ENCODE results near the gene BCOR. TPM values are rescaled to one million over a fixed set of nuclear protein-coding genes. Genes with fewer than 3 reads are reported as not detected.
A peak's percentile ranks its signal among the peaks of the same experiment; 100 is the strongest.

The BCOR gene
- total RNA-seq, 1 donor from 2014 or later, result 24.3 TPM

- no peak overlapping the region for H3K4me3 ChIP-seq (ENCODE audit: low read depth, low read length)
- TF ChIP-seq CTCF (conservative IDR thresholded peaks at IDR 0.05; ENCODE audit: low read depth, low read length), result no peak
- DNase-seq (ENCODE audit: low read depth), result no peak
Measured at GRCh38 chrX:40116925-40117324, 19.2 kb upstream of the BCOR start.

- DNase-seq (ENCODE audit: low read depth), result no peak
- no peak for TF ChIP-seq CTCF (conservative IDR thresholded peaks at IDR 0.05; ENCODE audit: low read depth, low read length)
- no peak overlapping the region for H3K4me3 ChIP-seq (ENCODE audit: low read depth, low read length)
Measured at GRCh38 chrX:40112996-40113395, 15.2 kb upstream of the BCOR start.

- DNase-seq (ENCODE audit: low read depth), result no peak
- TF ChIP-seq CTCF (conservative IDR thresholded peaks at IDR 0.05; ENCODE audit: low read depth, low read length), result no peak
- no peak overlapping the region for H3K4me3 ChIP-seq (ENCODE audit: low read depth, low read length)
Measured at GRCh38 chrX:40111868-40112267, 14.1 kb upstream of the BCOR start.

- TF ChIP-seq CTCF (conservative IDR thresholded peaks at IDR 0.05; ENCODE audit: low read depth, low read length), result no peak
- peak overlapping the region; percentile 56 for H3K4me3 ChIP-seq (ENCODE audit: low read depth, low read length)
- no peak for DNase-seq (ENCODE audit: low read depth)
Measured at GRCh38 chrX:40109288-40110008, 11.7 kb upstream of the BCOR start.

- no peak for DNase-seq (ENCODE audit: low read depth)
- no peak for TF ChIP-seq CTCF (conservative IDR thresholded peaks at IDR 0.05; ENCODE audit: low read depth, low read length)
Measured at GRCh38 chrX:40108959-40109287, 11.2 kb upstream of the BCOR start.

GRCh38 chrX:40108162-40108958, 10.6 kb upstream of the BCOR start:
- no peak for DNase-seq (ENCODE audit: low read depth)
- no peak for TF ChIP-seq CTCF (conservative IDR thresholded peaks at IDR 0.05; ENCODE audit: low read depth, low read length)
- peak overlapping the region; percentile 56 for H3K4me3 ChIP-seq (ENCODE audit: low read depth, low read length)

More at GRCh38 chrX:40108959-40109287, 11.2 kb upstream of the BCOR start:
- peak overlapping the region; percentile 56 for H3K4me3 ChIP-seq (ENCODE audit: low read depth, low read length)
